ENCODE measurements around the gene NR0B1. TPM values are rescaled to one million over a fixed set of nuclear protein-coding genes. Genes with fewer than 3 reads are reported as not detected.

Gene NR0B1
- polyA plus RNA-seq, 1 experiment: 0.10 TPM

- no peak for DNase-seq (ENCODE audit: low read depth)
- POLR2A ChIA-PET: no interaction called here
- peak; percentile 32 for TF ChIP-seq CTCF (IDR thresholded peaks at IDR 0.05; ENCODE audit: insufficient read depth, low read depth, low read length)
- Histone ChIP-seq H3K36me3 (ENCODE audit: control insufficient read depth, insufficient read depth, low read length) (no peaks in the 10 kb centered on the region), H3K4me3 (ENCODE audit: low read depth, low read length) (no peak overlapping the region), H3K27me3 (ENCODE audit: control insufficient read depth, insufficient read depth, low read length) (no peaks in the 10 kb centered on the region)
- CTCF ChIA-PET: no interaction called here
Measured at GRCh38 chrX:30275498-30275897, 33.7 kb downstream of the NR0B1 start.

- POLR2A ChIA-PET: no interaction called here
- H3K4me3 ChIP-seq (ENCODE audit: low read depth, low read length): no peak overlapping the region
- DNase-seq (ENCODE audit: low read depth): no peak
- CTCF ChIA-PET: no interaction called here
- H3K27me3 ChIP-seq (ENCODE audit: control insufficient read depth, insufficient read depth, low read length): no peaks in the 10 kb centered on the region
- TF ChIP-seq CTCF (IDR thresholded peaks at IDR 0.05; ENCODE audit: insufficient read depth, low read depth, low read length): no peak
- H3K36me3 ChIP-seq (ENCODE audit: control insufficient read depth, insufficient read depth, low read length): no peaks in the 10 kb centered on the region
Measured at GRCh38 chrX:30270639-30271038, 38.6 kb downstream of the NR0B1 start.

- TF ChIP-seq CTCF (IDR thresholded peaks at IDR 0.05; ENCODE audit: insufficient read depth, low read depth, low read length): no peak
- Histone ChIP-seq H3K36me3 (ENCODE audit: control insufficient read depth, insufficient read depth, low read length) (no peaks in the 10 kb centered on the region), H3K27me3 (ENCODE audit: control insufficient read depth, insufficient read depth, low read length) (no peaks in the 10 kb centered on the region), H3K4me3 (ENCODE audit: low read depth, low read length) (no peak overlapping the region)
- ChIA-PET POLR2A (no interaction called here), CTCF (no interaction called here)
- no peak for DNase-seq (ENCODE audit: low read depth)
Measured at GRCh38 chrX:30262763-30263162, 46.4 kb downstream of the NR0B1 start.

- CTCF ChIA-PET: no interaction called here
- H3K4me3 ChIP-seq (ENCODE audit: low read depth, low read length): no peak overlapping the region
- H3K27me3 ChIP-seq (ENCODE audit: control insufficient read depth, insufficient read depth, low read length): no peaks in the 10 kb centered on the region
- POLR2A ChIA-PET: no interaction called here
- DNase-seq (ENCODE audit: low read depth): no peak
- no peaks in the 10 kb centered on the region for H3K36me3 ChIP-seq (ENCODE audit: control insufficient read depth, insufficient read depth, low read length)
- no peak for TF ChIP-seq CTCF (IDR thresholded peaks at IDR 0.05; ENCODE audit: insufficient read depth, low read depth, low read length)
Measured at GRCh38 chrX:30261012-30261411, 48.2 kb downstream of the NR0B1 start.

- H3K4me3 ChIP-seq (ENCODE audit: low read depth, low read length): no peak overlapping the region
- no peak for TF ChIP-seq CTCF (IDR thresholded peaks at IDR 0.05; ENCODE audit: insufficient read depth, low read depth, low read length)
- CTCF ChIA-PET: no interaction called here
- no peaks in the 10 kb centered on the region for H3K36me3 ChIP-seq (ENCODE audit: control insufficient read depth, insufficient read depth, low read length)
- no peak for DNase-seq (ENCODE audit: low read depth)
- no peaks in the 10 kb centered on the region for H3K27me3 ChIP-seq (ENCODE audit: control insufficient read depth, insufficient read depth, low read length)
- POLR2A ChIA-PET: no interaction called here
Measured at GRCh38 chrX:30259927-30260326, 49.3 kb downstream of the NR0B1 start.

Other genes starting within 250 kb of the NR0B1 start
- gene MAGEB2, start 93.8 kb downstream of the NR0B1 start, polyA plus RNA-seq (2011; rRNA removed): not detected in 2 replicates
- gene MAGEB3, start 78.7 kb downstream of the NR0B1 start, polyA plus RNA-seq (2011; rRNA removed): not detected in 2 replicates
- gene MAGEB4, start 67.4 kb downstream of the NR0B1 start, polyA plus RNA-seq (2011; rRNA removed): not detected in 2 replicates
- not detected in 2 replicates for gene MAGEB1, start 62.2 kb downstream of the NR0B1 start, polyA plus RNA-seq (2011; rRNA removed)